Myocyte (in vitro differentiated cells): ENCODE measurements around the gene BAD. TPM values are rescaled to one million over a fixed set of nuclear protein-coding genes. Genes with fewer than 3 reads are reported as not detected.

Source experiments
- total RNA-seq: library from RNA; depleted of rRNA; stranded (reverse); fragments of >200 nt; gene quantifications from 2 replicates; pipeline ENCODE4 v1.2.3, GENCODE V29; 2014

Gene BAD
- total RNA-seq, 1 donor from 2014 or later = 89.1 TPM

Other genes starting within 250 kb of the BAD start
- gene FLRT1, start 248.7 kb downstream of the BAD start, total RNA-seq = not detected in 2 replicates
- gene MACROD1, start 118.6 kb downstream of the BAD start, total RNA-seq = 168 and 469 TPM in 2 replicates
- 204 and 216 TPM in 2 replicates for gene STIP1, start 98.5 kb downstream of the BAD start, total RNA-seq
- gene FERMT3, start 77.9 kb downstream of the BAD start, total RNA-seq = 6.1 and 19.4 TPM in 2 replicates
- gene TRPT1, start 58.5 kb downstream of the BAD start, total RNA-seq = 109 and 110 TPM in 2 replicates
- 69.6 and 83.6 TPM in 2 replicates for gene NUDT22, start 58.4 kb downstream of the BAD start, total RNA-seq
- 6.5 and 7.2 TPM in 2 replicates for gene DNAJC4, start 54.1 kb downstream of the BAD start, total RNA-seq
- 59.1 and 65.8 TPM in 2 replicates for gene VEGFB, start 50.1 kb downstream of the BAD start, total RNA-seq
- gene FKBP2, start 43.6 kb downstream of the BAD start, total RNA-seq = 49.2 and 59.8 TPM in 2 replicates
- gene PPP1R14B, start 37.7 kb downstream of the BAD start, total RNA-seq = 656 and 816 TPM in 2 replicates
- gene PLCB3, start 33.1 kb downstream of the BAD start, total RNA-seq = 41.5 and 41.7 TPM in 2 replicates
- gene GPR137, start 1.2 kb upstream of the BAD start, total RNA-seq = 28.4 and 32.9 TPM in 2 replicates
- not detected in 2 replicates for gene KCNK4, start 6.6 kb upstream of the BAD start, total RNA-seq
- gene CATSPERZ, start 15.7 kb upstream of the BAD start, total RNA-seq = not detected in 2 replicates
- 77.0 and 121 TPM in 2 replicates for gene ESRRA, start 20.9 kb upstream of the BAD start, total RNA-seq
- gene TRMT112, start 32.9 kb upstream of the BAD start, total RNA-seq = 224 and 231 TPM in 2 replicates
- gene PRDX5, start 33.5 kb upstream of the BAD start, total RNA-seq = 189 and 223 TPM in 2 replicates
- 0.94 and 1.6 TPM in 2 replicates for gene CCDC88B, start 55.5 kb upstream of the BAD start, total RNA-seq
- gene RPS6KA4, start 74.5 kb upstream of the BAD start, total RNA-seq = 26.9 and 30.3 TPM in 2 replicates